Heart right ventricle (tissue), 16 donors: ENCODE measurements around the gene HERC4. TPM values are rescaled to one million over a fixed set of nuclear protein-coding genes. Genes with fewer than 3 reads are reported as not detected.
A peak's percentile ranks its signal among the peaks of the same experiment; 100 is the strongest.

Source experiments
- ATAC-seq, 8 donors: fragments of 200-7000 bp; cut with Tn5 transposase; one replicate each; pipeline ENCODE4 v1.9.1; 2020; ENCODE audit warnings: mild to moderate bottlenecking in 8 of 8, moderate library complexity in 8 of 8, moderate number of reproducible peaks in 1 of 8
- DNase-seq, 2 donors: peaks; one replicate each; pipeline ENCODE4 v3.0.0-alpha.2; 2020
- H3K27ac ChIP-seq, 10 donors: fragments of 200-600 bp; sonication (generic) in 2 of 10; one replicate each; pipeline versions ENCODE4 v1.5.0 to v1.8.0; 2020 to 2022; ENCODE audit warnings: mild to moderate bottlenecking in 3 of 10
- H3K27me3 ChIP-seq, 7 donors: fragments of 200-600 bp; one replicate each; pipeline ENCODE4 v1.8.0; 2021 to 2022; ENCODE audit warnings: mild to moderate bottlenecking in 2 of 7
- H3K36me3 ChIP-seq, 9 donors: fragments of 200-600 bp; sonication (generic) in 1 of 9; one replicate each; pipeline versions ENCODE4 v1.5.0 to v1.8.0; 2020 to 2022; ENCODE audit warnings: mild to moderate bottlenecking in 2 of 9
- H3K4me1 ChIP-seq, 9 donors: fragments of 200-600 bp; sonication (generic) in 1 of 9; one replicate each; pipeline versions ENCODE4 v1.5.0 to v1.8.0; 2020 to 2022; ENCODE audit warnings: mild to moderate bottlenecking in 4 of 9
- H3K4me3 ChIP-seq, 10 donors: fragments of 200-600 bp; sonication (generic) in 2 of 10; one replicate each; pipeline versions ENCODE4 v1.5.0 to v1.8.0; 2020 to 2022; ENCODE audit warnings: mild to moderate bottlenecking in 7 of 10, moderate library complexity in 2 of 10
- H3K9me3 ChIP-seq, 11 donors: fragments of 200-600 bp in 10 of 11; sonication (generic) in 2 of 11; one replicate each; pipeline versions ENCODE4 v1.5.0 to v1.8.0; 2013 to 2022; ENCODE audit warnings: mild to moderate bottlenecking in 2 of 11, control low read depth in 1 of 11, moderate library complexity in 1 of 11
- WGBS, 2 donors: extraction: QIAGEN DNeasy Blood & Tissue Kit; methylation state at CpG; one replicate each; pipeline ENCODE4 v1.1.7; 2013; ENCODE audit warnings: inconsistent platforms in 1 of 2; 5-methylcytosine and 5-hydroxymethylcytosine counted together
- intact Hi-C, 10 donors: fragments of 100-400 bp; cut with DNase I; formaldehyde crosslinking; loops; one replicate each; pipeline versions ENCODE4 v1.11.1 to v1.14.2; 2022
- polyA plus RNA-seq, 2 donors: library from polyadenylated mRNA; stranded (reverse); fragments of 200-250 nt; gene quantifications; one replicate each; pipeline ENCODE4 v1.2.3, GENCODE V29; 2013
- total RNA-seq, 10 donors: library from RNA; stranded (reverse); fragmentation: NEBNext Ultra II Directional in 3 of 10; extraction: Animal tissue kit (Norgen Biotek cat#: 25700) in 3 of 10; gene quantifications; one replicate each; pipeline versions ENCODE4 v1.2.1 to v1.2.4, GENCODE V29; 2021 to 2023
- TF ChIP-seq, protein P1 (sequence below), 9 donors: fragments of 200-600 bp; sonication (generic) in 2 of 9; IDR thresholded peaks; one replicate each; pipeline versions ENCODE4 v1.5.0 to v1.8.0; 2021 to 2022; ENCODE audit warnings: antibody characterized with exemption in 9 of 9, mild to moderate bottlenecking in 5 of 9, moderate library complexity in 1 of 9
- donor health status: Arrhythmogenic right ventricular cardiomyopathy.
- donor health status: ischemic (EF 13 %, LVEDD 7.1; RV severe dilation, severe dysfunction).
- donor health status: healthy with polysubstance abuse.
- donor health status: DM: no; HTN: yes; CAD: no.
- donor health status: DM: no; HTN: no; CAD: no.
- donor health status: ischemic (EF 25% LVEDD 6.9; RV normal size, moderate dysfunction).
- donor health status: ischemic (EF 25% LVEDD 5.7; RV mildly dilated, moderate dysfunction).
- donor health status: healthy.
- donor health status: DM: yes; HTN: yes; CAD: no.
- donor health status: Ischemic cardiomyopathy.
- donor health status: ischemic (EF 35%, LVEDD 5.7; RV mildly dilated, moderate dysfunction).
- donor health status: nonischemic (EF 11% LVEDD 7.7; RV severe dilation, severe dysfunction).
- donor health status: DM: yes; HTN: yes; CAD: no.
- donor health status: PGD.
- donor health status: ischemic (EF 29% LVEDD 5.4; RV normal size, mild dysfunction).
- donor health status: nonischemic (EF 23%, LVEDD 6.1; RV moderate dilation, normal function).

HERC4 gene
- total and polyA plus RNA-seq, 12 donors, result 10.0 to 42.1 (median 32.0) TPM

DNA sequence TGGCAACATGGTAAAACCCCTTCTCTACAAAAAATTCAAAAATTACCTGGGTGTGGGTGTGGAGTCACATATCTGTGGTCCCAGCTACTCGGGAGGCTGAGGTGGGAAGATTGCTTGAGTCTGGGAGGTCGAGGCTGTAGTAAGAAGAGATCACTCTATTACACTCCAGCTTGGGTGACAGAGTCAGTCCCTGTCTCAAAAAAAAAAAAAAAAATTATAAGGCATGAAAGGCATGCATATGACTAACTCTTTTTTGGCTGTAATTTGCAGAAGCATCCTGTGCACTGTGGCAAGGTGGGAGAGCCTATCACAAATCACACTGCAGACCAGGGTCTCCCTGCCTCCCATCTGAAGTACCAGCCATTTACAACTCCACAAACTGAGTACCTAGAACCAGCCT lies 20.1 kb upstream of the HERC4 start:
- TF ChIP-seq, protein P1, sequence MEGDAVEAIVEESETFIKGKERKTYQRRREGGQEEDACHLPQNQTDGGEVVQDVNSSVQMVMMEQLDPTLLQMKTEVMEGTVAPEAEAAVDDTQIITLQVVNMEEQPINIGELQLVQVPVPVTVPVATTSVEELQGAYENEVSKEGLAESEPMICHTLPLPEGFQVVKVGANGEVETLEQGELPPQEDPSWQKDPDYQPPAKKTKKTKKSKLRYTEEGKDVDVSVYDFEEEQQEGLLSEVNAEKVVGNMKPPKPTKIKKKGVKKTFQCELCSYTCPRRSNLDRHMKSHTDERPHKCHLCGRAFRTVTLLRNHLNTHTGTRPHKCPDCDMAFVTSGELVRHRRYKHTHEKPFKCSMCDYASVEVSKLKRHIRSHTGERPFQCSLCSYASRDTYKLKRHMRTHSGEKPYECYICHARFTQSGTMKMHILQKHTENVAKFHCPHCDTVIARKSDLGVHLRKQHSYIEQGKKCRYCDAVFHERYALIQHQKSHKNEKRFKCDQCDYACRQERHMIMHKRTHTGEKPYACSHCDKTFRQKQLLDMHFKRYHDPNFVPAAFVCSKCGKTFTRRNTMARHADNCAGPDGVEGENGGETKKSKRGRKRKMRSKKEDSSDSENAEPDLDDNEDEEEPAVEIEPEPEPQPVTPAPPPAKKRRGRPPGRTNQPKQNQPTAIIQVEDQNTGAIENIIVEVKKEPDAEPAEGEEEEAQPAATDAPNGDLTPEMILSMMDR (IDR thresholded peaks at IDR 0.05), result no peak
- intact Hi-C loops, result no loop called here
- DNase-seq (no peak), ATAC-seq (no peak)
- 75% methylated on average over 2 of the region's 2 CpGs for WGBS, 2 donors
- Histone ChIP-seq H3K4me1 (peaks cover 0 to 18% (median 0%) of the 10 kb centered on the region in 9 donors), H3K9me3 (no peaks in the 10 kb centered on the region), H3K27me3 (no peaks in the 10 kb centered on the region), H3K4me3 (no peak overlapping the region), H3K27ac (peak overlapping the region in 1 of 10 donors; percentile 20), H3K36me3 (no peaks in the 10 kb centered on the region)

DNA sequence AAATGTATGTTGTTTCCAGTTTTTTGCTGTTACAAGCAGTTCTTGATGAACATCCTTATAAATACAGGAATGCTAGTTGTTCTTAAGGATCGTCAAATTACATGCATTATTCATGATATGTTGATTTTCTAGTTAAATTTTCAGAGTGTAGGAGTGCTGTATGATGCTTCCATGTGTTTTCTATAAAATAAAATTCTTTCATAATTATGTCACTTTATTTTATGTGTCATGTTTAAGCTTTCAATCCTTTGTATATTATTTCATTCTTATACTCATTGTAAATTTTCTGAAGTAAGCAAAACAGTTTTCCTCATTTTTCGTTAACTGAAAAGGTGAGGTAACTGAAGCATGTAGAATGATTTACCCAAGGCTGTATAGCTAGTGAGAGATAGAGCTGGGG lies 17.4 kb upstream of the HERC4 start:
- intact Hi-C loops, result no loop called here
- Histone ChIP-seq H3K4me1 (peaks cover 0 to 9% (median 4%) of the 10 kb centered on the region in 9 donors), H3K4me3 (no peak overlapping the region), H3K9me3 (no peaks in the 10 kb centered on the region), H3K27ac (no peak overlapping the region), H3K27me3 (no peaks in the 10 kb centered on the region), H3K36me3 (no peaks in the 10 kb centered on the region)
- WGBS, 2 donors, result 94 to 95% methylated on average over 2 of the region's 2 CpGs
- TF ChIP-seq, protein P1 (IDR thresholded peaks at IDR 0.05), result no peak
- DNase-seq (no peak), ATAC-seq (no peak)

DNA sequence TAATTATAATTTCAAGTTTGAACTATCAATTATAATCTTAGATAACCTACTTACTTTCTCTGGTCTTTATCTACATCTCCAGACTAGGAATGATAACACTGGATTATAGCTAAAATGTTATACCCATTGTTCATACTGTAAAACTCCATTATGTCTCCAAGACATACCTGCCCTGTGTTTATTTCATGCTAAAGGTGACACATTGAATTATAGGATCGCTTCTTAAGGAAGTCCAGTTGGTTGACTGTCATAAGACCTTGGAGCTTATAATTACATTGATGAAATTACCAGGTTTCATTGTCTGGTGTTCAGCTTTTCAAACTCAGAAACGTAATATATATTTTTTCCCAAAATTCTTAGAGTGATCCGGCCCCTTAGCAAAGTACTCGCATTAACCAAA lies 15.5 kb upstream of the HERC4 start:
- ATAC-seq (no peak), DNase-seq (no peak)
- Histone ChIP-seq H3K9me3 (no peaks in the 10 kb centered on the region), H3K4me3 (no peak overlapping the region), H3K4me1 (peaks cover 0 to 12% (median 4%) of the 10 kb centered on the region in 9 donors), H3K27ac (peak overlapping the region in 1 of 10 donors; percentile 16), H3K36me3 (no peaks in the 10 kb centered on the region), H3K27me3 (no peaks in the 10 kb centered on the region)
- intact Hi-C loops, result no loop called here
- WGBS, 2 donors, result 77 to 84% methylated on average over 4 of the region's 4 CpGs
- TF ChIP-seq, protein P1 (IDR thresholded peaks at IDR 0.05), result no peak

DNA sequence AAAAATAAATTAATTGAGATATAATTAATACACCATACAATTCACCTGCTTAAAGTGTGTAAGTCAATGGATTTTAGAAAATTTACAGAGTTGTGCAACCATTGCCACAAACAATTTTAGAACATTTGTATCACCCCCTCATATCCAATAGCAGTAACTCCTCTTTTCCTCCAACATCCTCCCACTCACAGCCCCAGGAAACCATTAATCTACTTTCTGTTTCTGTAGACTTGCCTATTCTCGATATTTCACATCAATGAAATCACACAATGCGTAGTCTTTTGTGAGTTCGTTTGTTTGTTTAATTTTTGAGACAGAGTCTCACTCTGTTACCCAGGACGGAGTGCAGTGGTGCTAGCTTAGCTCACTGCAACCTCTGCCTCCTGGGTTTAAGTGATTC lies 13.7 kb upstream of the HERC4 start:
- Histone ChIP-seq H3K27me3 (no peaks in the 10 kb centered on the region), H3K4me1 (peaks cover 0 to 17% (median 4%) of the 10 kb centered on the region in 9 donors), H3K9me3 (no peaks in the 10 kb centered on the region), H3K27ac (peak overlapping the region in 7 of 10 donors; percentile 5 to 89 (median 79)), H3K36me3 (no peaks in the 10 kb centered on the region), H3K4me3 (peak overlapping the region in 6 of 10 donors; percentile 5 to 56 (median 50))
- TF ChIP-seq, protein P1 (IDR thresholded peaks at IDR 0.05), result no peak
- WGBS, 2 donors, result 46 to 65% methylated on average over 4 of the region's 4 CpGs
- intact Hi-C loops, result loop anchor here in 4 of 10 donors (5.0 to 10.0 kb wide), 3 partner anchors 66 to 216 kb away; no protein-coding TSS in a partner anchor
- DNase-seq, result no peak
- ATAC-seq, result peak in 2 of 8 donors; percentile 6 to 12
